ENCODE measurements around the gene PCK1.
"Not testable (repeated sequence)": the region's sequence is repeated elsewhere in the genome, so short reads cannot be mapped to it uniquely, and the experiment has no call there.

The PCK1 gene

GRCh38 chr20:57560554-57561355 is at the start of gene PCK1:
PCK1 (plus strand) TSS chr20:57561110; CDS start chr20:57561412, 302 bp downstream.
- H3K4me3 ChIP-seq (ENCODE audit: low read depth, low read length), result no peak within 1 kb of the TSS
- no peak for DNase-seq (ENCODE audit: low read depth)
- TF ChIP-seq CTCF (IDR thresholded peaks at IDR 0.05; ENCODE audit: insufficient read depth, low read depth, low read length, missing control alignments), result no peak

GRCh38 chr20:57511709-57512108 is 49.2 kb upstream of the PCK1 start:
- not testable (repeated sequence) for H3K4me3 ChIP-seq (ENCODE audit: low read depth, low read length); DNase-seq (ENCODE audit: low read depth)

- H3K4me3 ChIP-seq (ENCODE audit: low read depth, low read length), result no peak overlapping the region
- DNase-seq (ENCODE audit: low read depth), result no peak
- TF ChIP-seq CTCF (IDR thresholded peaks at IDR 0.05; ENCODE audit: insufficient read depth, low read depth, low read length, missing control alignments), result no peak
Measured at GRCh38 chr20:57512432-57512831, 48.5 kb upstream of the PCK1 start.

GRCh38 chr20:57513199-57513598 is 47.7 kb upstream of the PCK1 start:
- no peak for TF ChIP-seq CTCF (IDR thresholded peaks at IDR 0.05; ENCODE audit: insufficient read depth, low read depth, low read length, missing control alignments)
- no peak for DNase-seq (ENCODE audit: low read depth)
- H3K4me3 ChIP-seq (ENCODE audit: low read depth, low read length), result no peak overlapping the region

- TF ChIP-seq CTCF (IDR thresholded peaks at IDR 0.05; ENCODE audit: insufficient read depth, low read depth, low read length, missing control alignments), result peak; percentile 43
- H3K4me3 ChIP-seq (ENCODE audit: low read depth, low read length), result no peak overlapping the region
Measured at GRCh38 chr20:57514273-57514751, 46.6 kb upstream of the PCK1 start.

GRCh38 chr20:57517904-57518303 is 43.0 kb upstream of the PCK1 start:
- no peak for DNase-seq (ENCODE audit: low read depth)
- no peak for TF ChIP-seq CTCF (IDR thresholded peaks at IDR 0.05; ENCODE audit: insufficient read depth, low read depth, low read length, missing control alignments)
- no peak overlapping the region for H3K4me3 ChIP-seq (ENCODE audit: low read depth, low read length)

More at GRCh38 chr20:57514273-57514751, 46.6 kb upstream of the PCK1 start:
- peak; percentile 54 for DNase-seq (ENCODE audit: low read depth)

GRCh38 chr20:57522380-57523140 is 38.4 kb upstream of the PCK1 start:
- H3K4me3 ChIP-seq (ENCODE audit: low read depth, low read length), result no peak overlapping the region
- TF ChIP-seq CTCF (IDR thresholded peaks at IDR 0.05; ENCODE audit: insufficient read depth, low read depth, low read length, missing control alignments), result no peak
- DNase-seq (ENCODE audit: low read depth), result peak; percentile 46

Data from GM12865 (cell line).